Esophagus (tissue), 2 donors: Measurements from ENCODE around the gene ZIC1. TPM values are rescaled to one million over a fixed set of nuclear protein-coding genes. Genes with fewer than 3 reads are reported as not detected.

Source experiments
- H3K27ac ChIP-seq, 2 donors: one replicate each; pipeline ENCODE4 v1.5.1; 2013; ENCODE audit warnings: low read depth in 2 of 2, mild to moderate bottlenecking in 2 of 2, inconsistent platforms in 1 of 2, low read length in 1 of 2, moderate library complexity in 1 of 2
- H3K27me3 ChIP-seq, 2 donors: one replicate each; pipeline ENCODE4 v1.6.1; 2013; ENCODE audit warnings: low read length in 2 of 2, control low read depth in 1 of 2, mild to moderate bottlenecking in 1 of 2; ENCODE audit not compliant: insufficient read depth in 2 of 2, control insufficient read depth in 1 of 2
- H3K36me3 ChIP-seq, 2 donors: one replicate each; pipeline ENCODE4 v1.6.1; 2013; ENCODE audit warnings: low read length in 1 of 2; ENCODE audit not compliant: control insufficient read depth in 2 of 2, insufficient read depth in 2 of 2
- H3K4me1 ChIP-seq, 2 donors: one replicate each; pipeline ENCODE4 v1.6.1; 2013; ENCODE audit warnings: low read length in 1 of 2; ENCODE audit not compliant: control insufficient read depth in 2 of 2, insufficient read depth in 2 of 2
- H3K4me3 ChIP-seq, 2 donors: one replicate each; pipeline ENCODE4 v1.5.1; 2013; ENCODE audit warnings: low read length in 2 of 2, mild to moderate bottlenecking in 2 of 2, low read depth in 1 of 2, moderate library complexity in 1 of 2
- H3K9me3 ChIP-seq, 2 donors: one replicate each; pipeline ENCODE4 v1.6.1; 2013; ENCODE audit warnings: mild to moderate bottlenecking in 2 of 2, low read depth in 1 of 2, low read length in 1 of 2, moderate library complexity in 1 of 2; ENCODE audit not compliant: control insufficient read depth in 2 of 2, insufficient read depth in 1 of 2
- WGBS, 2 donors: extraction: QIAGEN DNeasy Blood & Tissue Kit; methylation state at CpG; one replicate each; pipeline ENCODE4 v1.1.7; 2013; 5-methylcytosine and 5-hydroxymethylcytosine counted together
- polyA plus RNA-seq, 2 donors: library from polyadenylated mRNA; stranded (reverse); fragments of 200-250 nt; gene quantifications; one replicate each; pipeline ENCODE4 v1.2.3, GENCODE V29; 2013
- donor health status: healthy with polysubstance abuse.
- donor health status: Bipolar disorder and iron deficiency.

The ZIC1 gene
- polyA plus RNA-seq, 2 donors = not detected

DNA sequence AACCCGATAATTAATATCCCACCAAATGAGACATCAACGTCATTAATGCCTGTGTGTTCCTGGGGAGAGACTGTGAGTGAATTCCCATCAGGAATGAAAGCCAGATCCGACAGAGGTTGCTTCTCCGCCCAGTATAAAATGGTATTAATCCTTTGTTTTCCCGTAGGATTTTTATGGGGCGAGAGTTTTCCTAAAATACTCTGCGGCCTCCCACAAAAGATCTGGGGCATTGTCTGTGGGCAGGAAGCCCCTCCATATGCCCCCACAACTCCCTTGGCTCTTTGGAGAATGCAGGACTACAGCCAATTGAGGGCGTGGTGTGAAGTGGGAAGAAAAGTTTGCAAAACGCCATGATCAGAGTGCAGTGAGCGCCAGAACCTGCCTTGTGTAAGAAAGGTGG lies 29.5 kb upstream of the ZIC1 start:
- Histone ChIP-seq H3K9me3 (peaks cover 5 to 9% of the 10 kb centered on the region in 2 donors), H3K4me1 (no peaks in the 10 kb centered on the region), H3K36me3 (no peaks in the 10 kb centered on the region), H3K4me3 (no peak overlapping the region), H3K27ac (no peak overlapping the region), H3K27me3 (peaks cover 18 to 26% of the 10 kb centered on the region in 2 donors)
- WGBS, 2 donors = 10 to 13% methylated on average over 10 of the region's 10 CpGs

DNA sequence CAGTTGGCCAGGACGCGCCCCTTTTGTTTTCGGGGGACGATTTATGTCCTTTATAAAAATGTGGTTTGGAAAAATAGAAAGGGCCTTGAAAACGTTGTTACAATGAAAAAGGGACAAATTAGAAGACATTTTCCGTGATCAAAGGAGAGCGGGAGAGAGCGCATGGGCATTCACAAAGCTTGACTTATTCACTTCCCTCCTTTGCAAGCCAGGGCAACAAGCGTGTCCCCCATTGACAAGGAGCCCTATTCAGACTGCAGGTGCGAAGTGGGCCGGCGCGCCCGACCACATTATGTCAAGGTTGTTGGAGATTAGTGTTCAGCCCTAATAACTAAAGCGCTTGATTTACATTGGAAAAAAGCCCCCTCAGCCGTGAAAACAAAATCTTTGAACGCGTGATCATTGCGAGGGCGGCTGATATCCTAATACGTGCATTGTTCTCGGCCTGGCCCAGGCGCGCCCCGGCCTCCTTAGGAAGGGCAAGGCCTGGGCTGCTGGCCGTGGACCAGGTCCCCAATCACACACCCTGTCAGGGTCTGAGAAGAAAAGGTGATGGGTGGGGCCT lies 28.7 kb upstream of the ZIC1 start:
- Histone ChIP-seq H3K27ac (no peak overlapping the region), H3K4me3 (no peak overlapping the region), H3K4me1 (no peaks in the 10 kb centered on the region), H3K27me3 (peaks cover 19 to 29% of the 10 kb centered on the region in 2 donors), H3K36me3 (no peaks in the 10 kb centered on the region), H3K9me3 (peaks cover 5 to 9% of the 10 kb centered on the region in 2 donors)
- WGBS, 2 donors = 8 to 10% methylated on average over 26 of the region's 26 CpGs

- Histone ChIP-seq H3K36me3 (no peaks in the 10 kb centered on the region), H3K4me1 (no peaks in the 10 kb centered on the region), H3K9me3 (peaks cover 5 to 9% of the 10 kb centered on the region in 2 donors), H3K4me3 (no peak overlapping the region), H3K27ac (no peak overlapping the region), H3K27me3 (peaks cover 24 to 30% of the 10 kb centered on the region in 2 donors)
- WGBS, 2 donors = 20 to 23% methylated on average over 3 of the region's 3 CpGs
Observed at GRCh38 chr3:147380977-147381376, 28.2 kb upstream of the ZIC1 start.

- no peak overlapping the region for H3K4me3 ChIP-seq
Observed at GRCh38 chr3:147381596-147381995, 27.6 kb upstream of the ZIC1 start.

DNA sequence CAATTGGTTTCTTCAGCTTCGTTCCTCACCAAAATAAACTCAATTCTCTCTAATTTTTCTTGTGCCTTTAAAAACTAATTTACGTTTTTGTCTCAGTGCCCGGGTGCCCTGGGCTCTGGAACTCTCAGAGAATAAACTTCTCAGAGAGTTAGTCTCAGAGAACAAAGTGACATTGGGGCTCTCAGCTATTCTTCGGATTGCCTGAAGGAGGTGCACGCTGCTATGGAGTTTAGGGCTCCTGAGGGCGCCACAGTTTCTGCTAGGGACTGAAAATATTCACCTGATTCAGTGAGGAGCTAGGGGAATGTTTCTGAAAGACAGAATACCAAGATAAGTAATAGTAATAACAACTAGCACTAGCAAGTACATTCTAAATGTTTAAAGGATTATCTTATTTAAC lies 25.5 kb upstream of the ZIC1 start:
- WGBS, 2 donors = 4% methylated on average over 6 of the region's 6 CpGs
- Histone ChIP-seq H3K4me1 (no peaks in the 10 kb centered on the region), H3K9me3 (peaks cover 5 to 10% of the 10 kb centered on the region in 2 donors), H3K36me3 (no peaks in the 10 kb centered on the region), H3K27ac (no peak overlapping the region), H3K4me3 (no peak overlapping the region), H3K27me3 (peaks cover 22 to 27% of the 10 kb centered on the region in 2 donors)

More at GRCh38 chr3:147381596-147381995, 27.6 kb upstream of the ZIC1 start:
- Histone ChIP-seq H3K9me3 (peaks cover 5 to 9% of the 10 kb centered on the region in 2 donors), H3K27ac (no peak overlapping the region), H3K27me3 (peaks cover 24 to 30% of the 10 kb centered on the region in 2 donors), H3K4me1 (no peaks in the 10 kb centered on the region), H3K36me3 (no peaks in the 10 kb centered on the region)
- WGBS, 2 donors = 17 to 23% methylated on average over 6 of the region's 6 CpGs

- peaks cover 5 to 11% of the 10 kb centered on the region in 2 donors for H3K9me3 ChIP-seq
- H3K4me3 ChIP-seq = no peak overlapping the region
- H3K4me1 ChIP-seq = no peaks in the 10 kb centered on the region
- no peaks in the 10 kb centered on the region for H3K36me3 ChIP-seq
- WGBS, 2 donors = 15 to 22% methylated on average over 27 of the region's 27 CpGs
- peaks cover 21 to 27% of the 10 kb centered on the region in 2 donors for H3K27me3 ChIP-seq
- H3K27ac ChIP-seq = no peak overlapping the region
Observed at GRCh38 chr3:147384210-147385058, 24.7 kb upstream of the ZIC1 start.

DNA sequence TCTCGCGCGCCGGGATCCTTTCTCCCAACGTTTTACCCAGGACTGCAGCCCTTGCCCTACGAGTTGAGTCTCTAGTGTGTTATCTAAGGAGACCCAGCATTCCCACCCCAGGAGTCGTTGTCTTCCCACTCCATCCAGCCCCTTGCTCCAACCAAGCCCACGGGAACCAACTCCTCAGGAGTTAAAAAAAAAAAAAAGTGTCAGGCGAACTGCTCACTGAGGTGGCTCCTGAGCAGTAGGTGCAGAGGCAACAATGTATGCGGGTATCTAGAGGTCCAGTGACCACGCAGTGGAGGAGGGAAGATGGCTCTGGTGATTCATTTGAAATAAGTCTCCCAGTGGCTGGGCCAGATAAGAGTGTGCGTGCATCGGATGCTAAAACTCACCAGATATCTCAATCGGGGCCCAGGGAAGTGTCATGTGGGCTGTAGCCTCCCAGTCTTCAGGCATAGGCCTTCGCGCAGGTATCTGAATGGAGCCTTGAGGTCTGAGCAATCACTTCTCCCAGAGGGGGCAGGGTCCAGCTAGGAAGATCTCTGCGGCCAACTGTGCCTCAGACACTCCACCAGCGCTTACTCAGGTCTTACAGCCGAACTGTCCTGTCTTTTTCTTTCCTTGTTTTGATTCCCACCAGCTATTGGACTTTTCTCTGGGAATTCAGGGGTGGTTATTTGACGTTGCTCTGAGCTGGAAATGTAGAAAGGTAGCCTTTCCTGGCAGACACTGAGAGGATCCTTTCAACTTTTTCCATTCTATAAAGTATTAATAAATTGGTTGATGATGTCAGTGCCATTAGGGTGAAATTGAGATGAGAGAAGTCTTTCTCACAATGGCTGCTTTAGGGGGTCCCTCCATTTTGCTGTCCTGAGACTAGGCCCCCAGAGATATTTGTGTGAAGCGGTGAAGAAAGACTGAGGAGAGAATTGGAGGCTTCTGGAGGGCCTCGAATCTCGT lies 23.8 kb upstream of the ZIC1 start:
- H3K9me3 ChIP-seq = peaks cover 5 to 11% of the 10 kb centered on the region in 2 donors
- H3K27ac ChIP-seq = no peak overlapping the region
- no peaks in the 10 kb centered on the region for H3K36me3 ChIP-seq
- H3K4me3 ChIP-seq = no peak overlapping the region
- H3K4me1 ChIP-seq = no peaks in the 10 kb centered on the region
- H3K27me3 ChIP-seq = peaks cover 19 to 20% of the 10 kb centered on the region in 2 donors
- 15 to 20% methylated on average over 23 of the region's 23 CpGs for WGBS, 2 donors

DNA sequence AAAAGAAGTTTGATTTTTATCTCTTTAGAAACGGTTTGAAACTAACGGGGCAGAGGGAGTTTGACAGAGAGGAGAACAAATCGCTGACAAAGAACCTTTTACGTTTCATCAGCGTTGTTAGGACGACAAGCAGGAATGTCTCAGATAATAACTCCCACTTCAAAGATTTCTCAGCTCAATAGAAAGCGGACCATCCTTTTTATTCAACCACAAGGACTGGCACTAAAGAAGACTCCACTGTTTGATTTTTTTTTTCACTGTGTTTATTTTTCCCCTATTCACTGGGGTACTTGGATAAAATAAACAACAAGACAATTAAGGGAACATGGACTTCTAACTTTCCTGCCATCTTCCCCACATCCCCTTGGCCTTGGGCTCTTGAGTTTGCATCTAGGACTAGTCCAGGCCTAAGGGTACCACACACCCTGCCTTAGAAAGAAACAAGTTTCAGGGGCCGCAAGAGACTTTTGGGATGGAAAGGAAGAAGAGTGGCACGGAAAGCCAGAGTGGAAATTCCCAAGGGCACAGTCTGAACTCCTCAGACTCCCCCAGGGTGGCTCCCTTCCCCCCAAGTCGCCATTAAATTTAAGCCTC lies 21.8 kb upstream of the ZIC1 start:
- H3K27me3 ChIP-seq = peaks cover 15 to 34% of the 10 kb centered on the region in 2 donors
- WGBS, 2 donors = 8 to 9% methylated on average over 10 of the region's 10 CpGs
- no peak overlapping the region for H3K4me3 ChIP-seq
- no peak overlapping the region for H3K27ac ChIP-seq
- H3K36me3 ChIP-seq = no peaks in the 10 kb centered on the region
- H3K4me1 ChIP-seq = peaks cover 2 to 7% of the 10 kb centered on the region in 2 donors
- peaks cover 5 to 27% of the 10 kb centered on the region in 2 donors for H3K9me3 ChIP-seq
